RPMI7951 (cell line): ENCODE results near the gene TUT7. TPM values are rescaled to one million over a fixed set of nuclear protein-coding genes. Genes with fewer than 3 reads are reported as not detected.

Experiments
- DNase-seq: peaks from one replicate; pipeline ENCODE4 v3.0.0-alpha.2; 2012; ENCODE audit warnings: low read depth
- total RNA-seq: library from RNA; depleted of rRNA; stranded (reverse); fragments of >200 nt; shearing (Covaris generic); gene quantifications from 2 replicates; pipeline ENCODE4 v1.2.3, GENCODE V29; 2014; rRNA removed

Gene TUT7
- total RNA-seq, 1 experiment from 2014 or later, result 21.6 TPM

GRCh38 chr9:86259557-86259956 lies 94.7 kb downstream of the TUT7 start, which contains the start of gene C9orf153:
Gene C9orf153, minus strand, starts transcription at chr9:86259657. Its CDS starts 30,054 bp downstream, at chr9:86229603.
- no peak for DNase-seq

GRCh38 chr9:86257391-86257790 lies 96.8 kb downstream of the TUT7 start:
- DNase-seq, result no peak

- DNase-seq, result no peak
These were observed 97.6 kb downstream of the TUT7 start for GRCh38 chr9:86256653-86257052.

- DNase-seq, result no peak
These were observed 100.6 kb downstream of the TUT7 start for GRCh38 chr9:86253577-86253976.

- no peak for DNase-seq
These were observed 101.3 kb downstream of the TUT7 start for GRCh38 chr9:86252870-86253269.

GRCh38 chr9:86250123-86250522 lies 104.1 kb downstream of the TUT7 start:
- no peak for DNase-seq

GRCh38 chr9:86248746-86249145 lies 105.5 kb downstream of the TUT7 start:
- no peak for DNase-seq

- peak; percentile 43 for DNase-seq
These were observed 107.5 kb downstream of the TUT7 start for GRCh38 chr9:86246752-86247161.

- no peak for DNase-seq
These were observed 112.1 kb downstream of the TUT7 start for GRCh38 chr9:86242071-86242470.

- no peak for DNase-seq
These were observed 113.0 kb downstream of the TUT7 start for GRCh38 chr9:86241216-86241615.

- peak; percentile 10 for DNase-seq
These were observed 115.1 kb downstream of the TUT7 start for GRCh38 chr9:86238861-86239770.

Other genes starting within 250 kb of the TUT7 start
- 0.48 TPM in 1 of 2 replicates, not detected in the other for gene C9orf153, start 94.8 kb downstream of the TUT7 start, total RNA-seq
- 29.4 and 32.4 TPM in 2 replicates for gene ISCA1, start 71.9 kb downstream of the TUT7 start, total RNA-seq